Hematopoietic multipotent progenitor cell treated with erythropoietin and hydrocortisone succinate and interleukin-3 and kit ligand, for 17 days (in vitro differentiated cells): ENCODE measurements around the gene MAML2.
"Not testable (repeated sequence)": the region's sequence is repeated elsewhere in the genome, so short reads cannot be mapped to it uniquely, and the experiment has no call there.

Experiments
- DNase-seq: peaks from one replicate; pipeline ENCODE4 v3.0.0-alpha.2; 2015; ENCODE audit warnings: low spot score

The MAML2 gene

GRCh38 chr11:96292291-96293010 is 50.5 kb downstream of the MAML2 start:
- DNase-seq: no peak

- DNase-seq: no peak
These were observed 52.4 kb downstream of the MAML2 start for GRCh38 chr11:96290631-96291030.

GRCh38 chr11:96290031-96290430 is 53.0 kb downstream of the MAML2 start:
- DNase-seq: no peak

GRCh38 chr11:96288915-96289314 is 54.1 kb downstream of the MAML2 start:
- no peak for DNase-seq

- no peak for DNase-seq
These were observed 55.1 kb downstream of the MAML2 start for GRCh38 chr11:96287822-96288439.

- not testable (repeated sequence) for DNase-seq
These were observed 57.0 kb downstream of the MAML2 start for GRCh38 chr11:96285985-96286384.

GRCh38 chr11:96284917-96285316 is 58.1 kb downstream of the MAML2 start:
- no peak for DNase-seq

GRCh38 chr11:96284401-96284800 is 58.6 kb downstream of the MAML2 start:
- DNase-seq: no peak

- DNase-seq: no peak
These were observed 60.3 kb downstream of the MAML2 start for GRCh38 chr11:96282625-96283220.

- DNase-seq: no peak
These were observed 62.6 kb downstream of the MAML2 start for GRCh38 chr11:96280444-96280843.

- DNase-seq: no peak
These were observed 63.1 kb downstream of the MAML2 start for GRCh38 chr11:96279896-96280290.

GRCh38 chr11:96279018-96279895 is 63.7 kb downstream of the MAML2 start:
- DNase-seq: no peak

- DNase-seq: no peak
These were observed 64.7 kb downstream of the MAML2 start for GRCh38 chr11:96278039-96278897.

- DNase-seq: no peak
These were observed 65.3 kb downstream of the MAML2 start for GRCh38 chr11:96277696-96278038.

- DNase-seq: no peak
These were observed 66.2 kb downstream of the MAML2 start for GRCh38 chr11:96276836-96277235.

- DNase-seq: no peak
These were observed 67.0 kb downstream of the MAML2 start for GRCh38 chr11:96275801-96276594.

- DNase-seq: no peak
These were observed 69.5 kb downstream of the MAML2 start for GRCh38 chr11:96273507-96273906.

GRCh38 chr11:96272529-96273222 is 70.3 kb downstream of the MAML2 start:
- no peak for DNase-seq

GRCh38 chr11:96271777-96272176 is 71.2 kb downstream of the MAML2 start:
- DNase-seq: no peak

GRCh38 chr11:96271352-96271751 is 71.6 kb downstream of the MAML2 start:
- DNase-seq: not testable (repeated sequence)
